ENCODE results near the gene COL25A1. TPM values are rescaled to one million over a fixed set of nuclear protein-coding genes. Genes with fewer than 3 reads are reported as not detected.

COL25A1 gene
- total RNA-seq: 16.9 TPM

GRCh38 chr4:109302361-109303139 lies at the start of gene COL25A1:
TSS of gene COL25A1 (minus strand) at chr4:109302658.

GRCh38 chr4:108762559-108763225 lies 539.8 kb downstream of the COL25A1 start, which contains the start of gene ETNPPL:
TSS of gene ETNPPL (minus strand) at chr4:108763053. CDS start at chr4:108762898, 155 bp downstream.

Other genes with a start within 250 kb of the COL25A1 start
- gene SEC24B, start 131.2 kb upstream of the COL25A1 start, total RNA-seq: 38.8 TPM

Measured in parietal lobe (tissue), 1 donor.